ENCODE results near the gene CD7.

Gene CD7

DNA sequence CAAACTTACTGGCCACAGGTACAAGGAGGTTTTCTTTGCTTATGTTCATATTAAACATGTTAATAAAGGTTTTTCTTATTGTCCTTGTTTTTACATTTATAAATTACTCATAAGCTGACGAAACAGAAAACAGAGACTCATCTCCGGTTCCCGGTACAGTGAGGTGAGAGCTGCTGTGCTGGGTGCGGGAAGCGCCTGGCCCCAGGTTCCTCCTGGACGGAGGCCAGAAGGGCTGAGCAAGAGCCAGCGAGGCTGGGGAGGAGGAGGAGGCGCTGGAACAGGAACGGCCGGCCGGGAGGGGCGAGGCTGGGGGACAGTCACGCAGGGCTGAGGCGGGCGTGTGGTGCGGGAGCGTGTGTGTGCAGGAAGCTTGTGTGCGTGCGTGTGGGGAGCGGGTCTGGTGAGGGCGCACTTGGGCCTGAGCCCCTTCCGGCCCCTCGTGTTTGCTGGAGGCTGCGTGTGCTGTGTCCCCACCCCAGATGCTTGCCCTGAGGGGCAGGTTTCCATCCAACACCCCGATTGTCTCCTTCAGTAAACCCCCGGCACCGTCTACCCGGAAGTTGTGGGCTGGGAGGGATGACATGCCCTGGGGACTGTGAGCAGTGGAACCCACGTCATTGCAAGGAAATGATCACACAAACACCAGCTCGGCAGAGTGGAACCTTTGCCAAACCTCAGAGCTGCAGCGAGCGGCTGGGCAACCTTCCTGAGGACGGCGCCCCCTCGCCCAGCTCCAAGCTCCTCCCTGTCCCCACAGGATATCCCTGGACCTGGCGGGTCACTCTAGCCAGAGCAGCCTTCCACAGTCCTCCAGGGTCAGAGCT lies 19.5 kb downstream of the CD7 start:
- peak; percentile 81 for DNase-seq (ENCODE audit: low spot score)

DNA sequence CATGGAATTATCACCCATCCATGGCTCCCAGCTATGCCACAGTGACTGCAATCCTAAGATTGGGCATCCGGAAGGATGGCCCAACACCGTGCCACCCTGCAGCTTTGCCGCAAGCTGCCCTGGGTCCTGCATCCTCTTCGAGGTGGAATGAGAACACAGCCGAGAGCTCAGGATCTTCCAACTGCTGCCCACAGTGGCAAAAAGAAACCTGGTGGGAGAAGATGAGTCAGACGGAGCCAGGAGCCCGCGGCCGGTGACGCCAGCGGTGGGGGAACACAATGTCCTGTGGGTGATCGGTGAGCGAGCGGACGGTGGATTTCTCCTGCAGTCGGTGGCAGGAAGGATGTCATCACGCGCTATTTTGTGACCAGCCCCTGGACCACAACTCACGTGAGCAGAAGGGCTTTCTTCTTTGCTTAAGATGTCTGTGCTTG lies 20.1 kb downstream of the CD7 start:
- no peak for DNase-seq (ENCODE audit: low spot score)

DNA sequence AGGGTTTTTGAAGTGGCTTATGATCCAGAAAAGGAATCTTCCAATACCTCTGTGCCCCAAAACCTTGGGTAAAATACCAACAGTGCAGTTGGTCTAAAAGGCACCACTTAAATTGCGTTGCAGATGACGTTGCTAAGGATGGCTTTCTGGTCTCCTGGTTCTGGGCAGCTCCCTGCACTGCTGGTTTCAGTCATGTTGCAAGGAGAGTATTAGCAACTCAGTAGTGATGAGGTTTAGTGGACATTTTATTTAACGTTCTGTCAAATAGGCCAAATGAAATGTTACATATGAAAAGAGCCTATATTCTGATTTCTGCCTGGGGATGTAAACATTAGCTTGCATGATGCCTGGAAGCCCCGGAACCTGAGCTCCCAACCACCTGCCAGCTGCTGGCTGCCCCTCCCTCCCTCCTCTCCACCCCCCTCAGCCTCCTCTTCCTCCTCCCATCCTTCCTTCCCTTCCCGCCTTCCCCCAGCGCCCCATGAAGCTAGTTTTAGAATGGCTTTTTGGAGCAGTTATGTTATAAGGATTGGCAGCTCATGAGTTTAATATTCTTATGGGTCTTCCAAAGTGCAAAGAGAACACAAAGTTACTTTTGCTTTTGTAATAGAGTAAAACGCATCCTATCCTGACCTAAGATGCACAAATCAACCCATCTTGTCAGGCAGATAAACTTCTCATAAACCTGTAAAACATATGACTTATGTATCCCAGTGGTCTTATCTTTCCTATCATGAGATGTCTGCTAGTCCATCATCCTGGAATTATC lies 20.7 kb downstream of the CD7 start:
- no peak for DNase-seq (ENCODE audit: low spot score)

DNA sequence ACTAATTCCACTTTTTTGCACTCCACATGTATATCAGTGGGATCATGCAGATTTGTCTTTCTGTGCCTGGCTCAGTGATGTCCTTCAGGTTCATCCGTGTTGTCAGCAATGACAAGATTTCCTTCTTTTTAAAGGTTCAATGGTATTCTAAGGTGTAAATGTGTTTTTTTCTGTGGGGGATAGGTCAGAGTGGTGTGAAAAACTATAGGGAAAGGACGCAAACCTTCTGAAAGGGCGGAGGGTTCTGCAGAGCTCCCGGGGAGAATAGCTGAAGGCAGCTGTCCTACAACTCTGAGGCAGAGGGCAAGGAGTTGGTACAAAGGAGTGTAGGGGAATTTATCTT lies 22.0 kb downstream of the CD7 start:
- DNase-seq (ENCODE audit: low spot score) = no peak

DNA sequence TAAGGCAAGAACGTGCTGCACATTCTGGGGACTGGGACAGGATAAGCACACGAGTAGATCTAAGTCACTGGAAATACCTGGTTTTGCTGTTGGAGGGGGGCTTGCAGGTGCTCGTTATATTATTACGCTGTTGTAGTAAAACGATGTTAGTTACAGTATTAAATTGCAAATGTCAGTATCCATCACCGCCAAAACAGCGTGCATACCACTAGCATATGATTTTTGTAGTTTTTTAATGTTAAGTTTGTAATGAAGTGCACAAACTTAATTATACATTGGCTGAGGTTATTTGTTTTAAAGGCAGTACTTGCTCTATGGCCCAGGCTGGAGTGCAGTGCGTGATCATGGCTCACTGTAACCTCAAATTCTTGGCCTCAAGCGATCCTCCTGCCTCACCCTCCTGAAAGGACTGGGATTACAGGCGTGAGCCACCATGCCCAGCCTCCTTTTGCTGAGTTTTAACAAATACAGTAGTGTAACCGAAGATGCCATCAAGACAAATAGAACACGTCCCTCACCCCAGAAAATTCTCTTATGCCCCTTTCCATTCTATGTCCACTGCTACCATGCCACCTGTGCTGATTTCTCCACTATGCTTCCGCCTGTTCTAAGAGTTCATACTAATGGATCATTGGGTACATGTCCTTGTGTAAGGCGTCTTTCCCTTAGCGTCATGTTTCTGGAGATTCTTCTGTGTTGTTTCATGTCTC lies 23.2 kb downstream of the CD7 start:
- no peak for DNase-seq (ENCODE audit: low spot score)

DNA sequence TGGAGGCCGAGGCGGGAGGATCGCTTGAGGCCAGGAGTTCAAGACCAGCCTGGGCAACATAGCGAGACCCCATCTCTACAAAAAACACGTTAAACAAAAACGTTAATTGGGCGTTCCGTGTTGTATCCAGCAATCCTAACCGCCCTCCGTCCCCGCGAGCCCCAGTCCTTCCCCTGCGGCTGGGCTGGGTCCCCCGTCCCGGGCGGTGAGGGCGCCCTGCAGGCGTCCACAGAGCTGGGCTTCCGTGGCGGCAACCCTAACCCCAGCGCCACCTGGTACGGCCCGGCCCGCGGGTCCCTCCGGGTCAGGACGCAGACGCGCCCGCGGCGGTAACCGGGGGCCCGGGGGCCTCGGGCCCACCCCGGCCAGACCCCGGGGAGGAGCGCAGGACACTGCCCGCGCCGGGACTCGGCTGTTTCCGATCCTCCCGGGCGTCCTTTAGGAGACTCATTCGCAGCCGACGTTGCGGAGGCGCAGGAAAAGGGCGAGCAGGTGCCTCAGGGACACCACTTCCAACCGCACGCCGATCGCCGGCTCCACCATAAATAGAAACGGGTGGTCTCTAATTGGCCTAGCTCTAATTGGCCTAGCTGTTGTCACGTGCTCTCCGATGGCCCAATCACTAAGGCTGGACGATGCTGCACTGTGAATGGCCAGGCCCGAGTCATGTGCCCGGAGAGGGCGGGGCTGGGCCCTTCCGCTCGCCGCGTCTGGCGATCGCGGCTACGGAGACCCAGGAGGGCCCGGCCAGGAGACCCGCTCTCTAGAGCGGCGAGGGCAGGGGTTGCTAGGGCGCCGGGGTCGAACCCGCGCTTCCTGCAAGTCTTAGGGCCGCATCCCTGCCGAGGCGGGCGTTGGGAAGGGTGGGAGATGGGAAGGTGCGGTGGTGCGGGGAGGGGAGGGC lies 24.9 kb downstream of the CD7 start:
- peak; percentile 98 for DNase-seq (ENCODE audit: low spot score)

DNA sequence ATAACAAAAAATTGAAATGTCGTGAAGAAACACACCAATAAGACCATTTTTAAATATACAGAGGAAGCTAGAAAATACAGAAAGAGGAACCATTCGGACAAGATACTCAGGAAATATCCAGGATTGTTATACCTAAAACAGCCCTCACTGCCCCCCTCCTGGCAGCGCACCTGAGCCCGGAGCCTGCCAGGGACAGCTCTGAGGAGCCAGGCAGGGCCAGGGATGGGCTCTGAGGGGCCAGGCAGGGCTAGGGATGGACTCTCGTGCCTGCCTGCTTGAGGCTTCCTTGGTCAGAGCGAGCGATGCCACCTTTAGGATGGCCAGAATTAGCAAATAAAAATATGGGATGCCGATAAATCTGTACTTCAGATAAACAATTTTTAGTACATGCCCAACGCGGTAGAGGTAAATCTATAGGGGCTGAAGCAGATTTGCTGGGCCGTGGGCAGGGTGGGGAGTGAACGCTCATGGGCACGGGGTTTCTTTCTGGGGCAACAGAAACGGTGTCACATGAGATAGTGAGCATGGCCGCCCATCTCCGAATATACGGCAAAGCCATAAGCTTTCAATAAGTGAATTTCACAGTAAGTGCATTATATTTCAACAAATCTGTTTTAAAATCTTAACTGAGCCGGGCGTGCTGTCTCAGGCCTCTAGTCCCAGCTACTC lies 25.7 kb downstream of the CD7 start:
- DNase-seq (ENCODE audit: low spot score) = no peak

DNA sequence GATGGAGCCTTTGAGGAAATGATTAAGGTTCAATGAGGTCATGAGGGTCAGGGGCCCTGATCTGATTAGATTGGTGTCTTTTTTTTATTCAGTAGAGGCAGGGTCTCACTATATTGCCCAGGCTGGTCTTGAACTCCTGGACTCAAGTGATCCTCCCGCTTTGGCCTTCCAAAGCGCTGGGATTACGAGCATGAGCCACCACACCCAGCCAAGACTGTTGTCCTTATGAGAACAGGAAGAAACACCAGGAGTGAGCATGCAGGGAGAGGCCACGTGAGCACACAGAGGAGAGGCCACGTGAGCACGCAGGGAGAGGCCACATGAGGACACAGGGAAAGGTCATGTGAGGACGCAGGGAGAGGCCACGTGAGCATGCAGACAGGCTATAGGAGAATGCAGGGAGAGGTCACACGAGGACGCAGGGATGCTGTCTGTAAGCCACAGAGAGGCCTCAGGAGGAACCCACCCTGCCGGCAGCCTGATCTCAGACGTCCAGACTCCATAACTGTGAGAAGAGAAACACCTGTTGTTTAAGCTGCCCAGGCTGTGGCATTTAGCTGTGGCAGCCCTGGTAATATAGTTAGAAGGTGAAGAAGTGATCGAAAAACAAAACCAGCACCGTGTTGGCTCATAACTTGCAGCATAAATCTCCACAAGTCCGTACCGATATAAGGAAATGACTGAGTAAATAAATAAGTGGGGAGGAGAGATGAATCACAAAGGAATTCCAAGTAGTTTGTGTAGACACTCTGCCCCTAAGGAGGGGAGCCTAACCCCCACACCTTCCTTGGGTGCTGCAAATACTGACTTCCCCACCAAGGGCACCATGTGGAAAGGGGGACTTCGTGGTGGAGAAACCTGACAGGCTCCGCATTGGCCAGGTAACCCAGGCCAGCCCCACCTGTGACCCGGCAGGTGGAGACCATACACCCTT lies 29.3 kb downstream of the CD7 start:
- DNase-seq (ENCODE audit: low spot score) = no peak

DNA sequence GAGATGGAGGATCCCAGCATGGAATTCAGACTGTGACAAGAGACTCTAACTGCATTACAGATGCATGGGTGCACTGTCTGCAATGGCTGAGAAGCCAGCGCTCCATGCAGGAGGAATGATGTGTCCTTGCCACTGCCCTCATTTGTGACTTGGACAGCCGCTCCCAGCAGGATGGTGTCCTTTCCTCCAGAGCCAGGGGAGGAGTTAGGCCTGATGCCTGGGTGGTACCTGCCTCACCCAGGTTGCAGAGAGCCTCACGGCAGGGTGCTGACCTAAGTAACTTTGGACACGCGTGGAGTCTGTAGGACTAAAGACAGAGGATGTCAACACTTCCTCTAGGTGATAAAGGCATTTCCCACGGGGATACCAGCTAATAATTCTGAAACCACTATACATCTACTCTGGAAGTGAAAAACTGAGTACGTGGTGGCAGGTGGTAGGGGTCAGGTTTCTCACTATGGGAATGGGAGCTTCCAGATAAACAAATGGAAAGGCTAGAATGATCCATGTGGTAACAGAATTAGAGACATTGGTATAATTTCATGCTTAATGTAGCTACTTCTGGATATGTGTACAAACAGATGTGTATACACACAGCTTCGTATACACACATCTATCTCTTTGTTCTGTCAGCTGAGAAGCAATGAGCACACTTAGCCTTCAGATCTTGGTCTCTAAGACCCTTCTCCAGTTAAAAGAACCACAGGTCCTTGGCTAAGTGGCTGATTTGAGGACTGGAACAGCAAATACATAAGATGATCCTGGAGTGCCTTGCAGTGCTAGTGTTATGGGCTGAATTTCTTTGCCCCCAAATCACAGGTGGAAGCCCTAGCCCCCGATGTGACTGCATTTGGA lies 30.2 kb downstream of the CD7 start:
- no peak for DNase-seq (ENCODE audit: low spot score)

DNA sequence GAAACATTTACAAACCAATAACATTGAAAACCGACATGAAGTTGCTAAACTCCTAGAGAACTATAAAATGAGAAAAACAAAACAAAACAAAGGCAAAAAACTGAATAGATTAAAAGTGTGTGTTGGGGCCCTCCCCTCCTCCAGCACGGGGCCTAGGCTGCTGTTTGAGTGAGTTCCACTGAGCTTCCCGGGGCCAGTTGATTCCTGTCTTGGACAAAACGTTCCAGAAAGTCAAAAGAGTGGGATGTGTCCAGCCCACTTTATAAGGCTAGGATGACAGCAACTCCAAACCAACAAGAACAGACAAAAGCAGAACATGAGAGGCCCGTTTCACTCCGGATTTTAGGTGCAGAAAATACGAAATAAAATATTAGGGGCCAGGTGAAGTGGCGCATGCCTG lies 32.3 kb downstream of the CD7 start:
- no peak for DNase-seq (ENCODE audit: low spot score)

DNA sequence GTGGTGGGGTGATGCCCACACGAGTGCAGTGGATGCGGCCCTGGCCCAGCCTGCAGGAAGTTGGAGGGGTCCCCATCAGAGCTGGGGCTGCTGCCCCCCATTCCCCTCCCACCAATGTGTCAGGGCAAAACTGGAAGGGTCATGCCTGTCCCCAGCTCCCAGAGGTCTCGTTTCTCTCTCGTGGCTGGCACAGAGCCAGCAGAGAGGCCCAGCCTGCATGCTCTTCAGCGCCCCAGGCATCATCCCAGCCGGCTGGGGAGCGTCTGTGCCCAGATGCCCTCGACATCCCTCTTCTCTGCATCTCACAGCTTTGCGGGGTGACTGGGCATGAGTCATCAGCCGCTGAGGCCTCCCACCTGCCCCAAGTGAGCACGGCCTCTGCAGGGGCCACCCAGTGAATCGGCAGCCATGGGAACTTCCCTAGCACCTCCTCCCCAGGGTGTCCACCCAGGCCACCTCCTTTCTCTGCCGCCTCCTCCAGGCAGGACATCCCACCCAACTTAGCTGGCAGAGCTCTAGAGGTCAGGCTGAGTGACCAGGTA lies 34.1 kb downstream of the CD7 start:
- DNase-seq (ENCODE audit: low spot score) = no peak

DNA sequence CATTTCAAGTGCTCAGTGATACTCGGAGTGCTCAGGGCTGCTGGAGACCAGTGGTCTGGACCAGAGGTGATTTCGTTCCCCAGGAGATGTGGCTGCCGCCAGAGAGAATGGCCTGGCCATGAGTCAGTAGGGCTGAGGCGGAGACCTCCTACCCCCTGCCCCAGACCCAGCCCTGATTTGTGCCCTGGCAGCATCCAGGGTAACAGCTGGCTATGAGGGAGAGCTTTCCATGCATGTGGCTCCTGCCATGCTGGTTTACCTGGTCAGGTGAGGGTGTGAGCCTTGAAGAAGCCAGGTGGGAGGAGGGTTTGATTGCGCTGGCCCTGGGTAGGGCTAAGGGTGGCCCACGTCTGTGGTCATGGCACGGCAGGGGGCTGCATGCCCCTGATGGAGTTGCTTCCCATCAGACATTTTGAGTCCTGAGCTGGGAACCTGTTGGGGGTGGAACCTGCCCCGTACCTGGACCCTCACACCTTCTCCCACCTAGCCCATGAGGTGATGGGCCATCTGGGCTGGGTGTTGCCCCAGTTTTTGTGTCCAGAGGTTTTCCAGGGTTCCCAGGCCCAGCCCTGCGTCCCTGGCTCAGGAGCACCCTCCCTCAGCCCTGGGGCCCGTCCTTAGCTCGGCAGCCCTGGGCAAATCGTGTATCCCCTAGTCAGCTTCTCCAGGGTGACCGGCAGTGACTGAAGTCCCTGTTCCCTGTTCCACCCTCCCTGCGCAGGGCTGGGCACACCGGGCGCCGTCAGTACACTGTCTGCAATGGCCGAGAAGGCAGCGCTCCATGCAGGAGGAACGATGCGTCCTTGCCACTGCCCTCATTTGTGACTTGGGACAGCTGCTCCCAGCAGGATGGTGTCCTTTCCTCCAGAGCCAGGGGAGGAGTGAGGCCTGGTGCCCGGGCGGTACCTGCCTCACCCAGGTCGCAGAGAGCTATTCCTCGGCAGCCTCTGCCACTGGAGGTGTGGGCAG lies 34.9 kb downstream of the CD7 start:
- no peak for DNase-seq (ENCODE audit: low spot score)

DNA sequence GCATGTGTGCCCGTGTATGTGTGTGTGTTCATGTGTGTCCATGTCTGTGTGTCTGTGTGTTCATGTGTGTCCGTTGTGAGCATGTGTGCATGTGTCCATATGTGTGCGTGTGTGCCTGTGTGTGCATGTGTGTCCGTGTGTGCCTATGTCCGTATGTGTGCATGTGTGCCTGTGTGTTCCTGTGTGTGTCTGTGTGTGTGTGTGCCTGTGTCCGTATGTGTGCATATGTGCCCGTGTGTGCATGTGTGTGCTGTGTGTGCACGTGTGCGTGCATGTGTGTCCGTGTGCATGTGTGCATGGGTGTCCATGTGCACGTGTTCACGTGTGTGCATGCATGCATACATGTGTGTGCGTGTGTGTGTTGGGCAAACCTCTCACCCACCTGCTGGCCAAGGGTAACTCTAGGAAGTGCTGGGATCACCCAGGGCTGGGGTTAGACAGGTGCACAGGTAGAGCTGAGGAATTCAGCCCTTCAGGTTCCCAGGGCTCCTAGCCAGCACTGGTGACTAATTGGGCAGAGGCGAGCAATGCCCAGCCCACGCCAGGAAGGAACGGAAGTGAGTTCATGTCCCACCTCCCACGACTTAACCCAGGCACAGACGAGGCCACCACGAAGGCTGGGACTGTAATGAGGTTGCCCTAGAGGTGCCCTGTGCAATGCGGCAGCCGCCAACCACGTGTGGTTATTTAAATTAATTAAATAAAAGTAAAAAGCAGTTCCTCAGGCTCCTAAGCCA lies 35.7 kb downstream of the CD7 start:
- DNase-seq (ENCODE audit: low spot score) = no peak

DNA sequence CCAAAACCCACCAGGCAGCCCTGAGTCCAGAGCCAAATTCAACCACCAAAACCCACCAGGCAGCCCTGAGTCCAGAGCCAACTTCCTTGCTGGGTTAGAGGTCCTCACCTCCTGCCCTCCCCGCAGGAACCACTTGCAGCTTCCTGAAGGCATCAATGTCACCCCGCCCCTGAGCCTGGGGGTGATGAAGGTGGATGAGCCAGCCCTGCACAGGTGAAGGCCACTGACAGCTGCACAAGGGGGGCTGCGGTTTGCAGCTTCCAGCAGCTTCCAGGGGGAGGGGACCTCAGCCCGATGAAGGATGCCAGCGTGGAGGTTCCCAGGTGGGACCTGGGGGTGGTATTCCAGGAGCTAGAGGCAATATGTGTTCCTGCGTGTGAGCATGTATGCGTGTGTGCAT lies 36.3 kb downstream of the CD7 start:
- DNase-seq (ENCODE audit: low spot score) = no peak

DNA sequence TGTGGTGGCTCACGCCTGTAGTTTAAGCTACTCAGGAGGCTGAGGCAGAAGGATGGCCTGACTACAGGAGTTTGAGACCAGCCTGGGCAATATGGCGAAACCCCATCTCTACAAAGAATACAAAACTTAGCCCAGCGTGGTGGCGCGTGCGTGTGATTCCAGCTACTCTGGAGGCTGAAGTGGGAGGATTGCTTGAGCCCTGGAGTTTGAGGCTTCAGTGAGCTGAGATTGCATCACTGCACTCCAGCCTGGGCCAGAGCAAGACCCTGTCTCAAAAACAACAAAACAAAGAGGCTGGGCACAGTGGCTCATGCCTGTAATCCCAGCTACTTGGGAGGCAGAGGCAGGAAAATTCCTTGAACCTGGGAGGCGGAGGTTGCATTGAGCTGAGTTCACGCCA lies 36.9 kb downstream of the CD7 start:
- no peak for DNase-seq (ENCODE audit: low spot score)

DNA sequence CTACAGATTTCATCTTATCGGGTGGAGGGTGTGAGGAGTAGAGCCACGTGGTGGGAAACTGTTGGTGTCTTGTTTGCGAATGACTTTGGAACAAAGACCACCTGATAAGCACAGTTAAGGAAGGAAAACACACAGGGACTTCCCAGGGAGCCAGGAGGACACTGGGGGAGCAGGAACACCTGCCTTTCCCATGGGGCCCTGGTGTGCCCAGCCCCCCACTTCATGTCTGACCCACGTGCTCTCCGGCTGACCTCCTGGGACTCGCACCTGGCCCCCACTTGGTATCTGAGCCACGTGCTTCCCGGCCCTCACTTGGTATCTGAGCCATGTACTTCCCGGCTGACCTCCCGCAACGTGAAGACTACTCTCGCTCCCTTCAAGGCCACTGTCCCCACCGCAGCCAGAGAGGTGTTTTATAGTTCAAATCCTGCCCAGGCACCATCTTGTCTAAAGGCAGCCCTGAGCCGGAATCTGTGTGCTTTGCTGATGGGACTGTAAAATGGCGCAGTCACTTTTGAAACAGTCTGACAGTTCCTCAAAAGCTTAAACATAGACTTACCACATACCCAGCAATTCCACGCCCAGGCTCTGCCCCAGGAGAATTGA lies 38.5 kb downstream of the CD7 start:
- DNase-seq (ENCODE audit: low spot score) = no peak

DNA sequence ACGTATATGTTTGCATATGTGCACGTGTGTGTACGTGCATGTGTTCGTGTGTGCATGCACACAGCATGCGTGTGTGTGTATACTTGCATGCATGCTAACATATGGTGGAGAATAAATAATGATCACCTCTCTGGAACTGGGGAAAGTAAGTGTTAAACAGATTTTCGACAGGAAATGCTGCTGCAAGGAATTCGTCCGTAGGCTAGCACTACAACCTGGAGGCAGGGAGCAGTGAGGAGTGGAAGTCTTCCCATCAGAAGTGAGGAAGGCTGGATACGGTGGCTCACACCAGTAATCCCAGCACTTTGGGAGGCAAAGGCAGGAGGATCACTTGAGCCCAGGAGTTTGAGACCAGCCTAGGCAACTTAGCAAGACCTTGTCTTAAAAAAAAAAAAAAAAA lies 39.1 kb downstream of the CD7 start:
- DNase-seq (ENCODE audit: low spot score) = no peak
